Gastroesophageal sphincter (tissue), 3 donors: Measurements from ENCODE around the gene UTP3.

ENCODE experiments used
- CTCF ChIP-seq, 4 experiments: fragments of 200-600 bp in 2 of 4; fragments of 450-650 bp in 2 of 4; sonication (generic) in 1 of 4; IDR thresholded peaks; one replicate each; pipeline ENCODE4 v1.5.1; 2017 to 2019; ENCODE audit warnings: antibody characterized with exemption in 4 of 4, mild to moderate bottlenecking in 2 of 4, moderate library complexity in 2 of 4
- POLR2AphosphoS5 ChIP-seq: sonication (generic); formaldehyde crosslinking; IDR thresholded peaks from one replicate; pipeline ENCODE4 v1.6.1; 2017; ENCODE audit warnings: antibody characterized with exemption

GRCh38 chr4:70701271-70701670 lies 12.9 kb downstream of the UTP3 start:
- TF ChIP-seq POLR2AphosphoS5 (no peak), CTCF (IDR thresholded peaks at IDR 0.05) (no peak)
